Astrocyte (in vitro differentiated cells and primary cell): ENCODE results near the gene MGMT. TPM values are rescaled to one million over a fixed set of nuclear protein-coding genes. Genes with fewer than 3 reads are reported as not detected.

Experiments
- DNase-seq: peaks from one replicate; pipeline ENCODE4 v3.0.0-alpha.2; 2010; ENCODE audit warnings: low read depth
- FAIRE-seq: peaks from 2 replicates; lab custom pipeline; 2011; peaks lifted over from hg19 to GRCh38; lab: Jason Lieb, UNC
- H2AFZ ChIP-seq: 2 replicates; pipeline ENCODE4 v1.6.0; 2012; ENCODE audit warnings: low read depth, low read length, inconsistent platforms
- H3K27ac ChIP-seq: 2 replicates; pipeline ENCODE4 v1.5.1; 2011; ENCODE audit warnings: low read depth, low read length, inconsistent platforms
- H3K27me3 ChIP-seq: 2 replicates; pipeline ENCODE4 v1.6.0; 2011; ENCODE audit warnings: low read length, inconsistent platforms; ENCODE audit not compliant: insufficient read depth
- H3K36me3 ChIP-seq: 2 replicates; pipeline ENCODE4 v1.5.1; 2011; ENCODE audit warnings: low read length, inconsistent platforms; ENCODE audit not compliant: insufficient read depth
- H3K4me1 ChIP-seq: 2 replicates; pipeline ENCODE4 v1.5.1; 2011; ENCODE audit warnings: low read length, inconsistent platforms; ENCODE audit not compliant: insufficient read depth
- H3K4me2 ChIP-seq: 2 replicates; pipeline ENCODE4 v1.6.0; 2012; ENCODE audit warnings: low read length, inconsistent platforms
- H3K4me3 ChIP-seq: 2 replicates; pipeline ENCODE4 v1.5.1; 2011; ENCODE audit warnings: low read depth, mild to moderate bottlenecking, low read length, inconsistent platforms; ENCODE audit not compliant: insufficient read depth
- H3K79me2 ChIP-seq: 2 replicates; pipeline ENCODE4 v1.6.0; 2012; ENCODE audit warnings: mild to moderate bottlenecking, low read length, inconsistent platforms; ENCODE audit not compliant: insufficient read depth
- H3K9ac ChIP-seq: 2 replicates; pipeline ENCODE4 v1.6.0; 2012; ENCODE audit warnings: mild to moderate bottlenecking, low read length, inconsistent platforms
- H3K9me3 ChIP-seq: 2 replicates; pipeline ENCODE4 v1.5.1; 2012; ENCODE audit warnings: low read depth, mild to moderate bottlenecking, low read length, inconsistent platforms; ENCODE audit not compliant: insufficient read depth
- H4K20me1 ChIP-seq: 2 replicates; pipeline ENCODE4 v1.6.0; 2012; ENCODE audit warnings: low read length, inconsistent platforms; ENCODE audit not compliant: insufficient read depth
- H3K27ac Mint-ChIP-seq: one replicate; pipeline ENCODE4 v1.8.0; 2021; ENCODE audit warnings: mild to moderate bottlenecking, mixed read lengths; ENCODE audit not compliant: unreplicated experiment
- H3K27me3 Mint-ChIP-seq: one replicate; pipeline ENCODE4 v1.8.0; 2021; ENCODE audit warnings: low read depth, mixed read lengths; ENCODE audit not compliant: unreplicated experiment
- H3K36me3 Mint-ChIP-seq: one replicate; pipeline ENCODE4 v1.8.0; 2021; ENCODE audit warnings: low read depth, mixed read lengths; ENCODE audit not compliant: unreplicated experiment
- H3K4me1 Mint-ChIP-seq: one replicate; pipeline ENCODE4 v1.8.0; 2021; ENCODE audit warnings: low read depth, mixed read lengths; ENCODE audit not compliant: unreplicated experiment
- H3K4me3 Mint-ChIP-seq: one replicate; pipeline ENCODE4 v1.8.0; 2021; ENCODE audit warnings: mild to moderate bottlenecking, moderate library complexity, mixed read lengths; ENCODE audit not compliant: unreplicated experiment
- H3K9me3 Mint-ChIP-seq: one replicate; pipeline ENCODE4 v1.8.0; 2021; ENCODE audit warnings: mild to moderate bottlenecking, mixed read lengths; ENCODE audit not compliant: unreplicated experiment
- EZH2 ChIP-seq: IDR thresholded peaks from 2 replicates; pipeline ENCODE4 v1.6.1; 2012; ENCODE audit warnings: mild to moderate bottlenecking, low read length, inconsistent platforms; ENCODE audit not compliant: insufficient read depth
- total RNA-seq: library from RNA; stranded (reverse); gene quantifications from 2 replicates; pipeline ENCODE4 v1.2.1, GENCODE V29; 2021
- TF ChIP-seq, protein P1 (sequence below): IDR thresholded peaks from 2 replicates; pipeline ENCODE4 v1.5.1; 2011; ENCODE audit warnings: low read depth, mild to moderate bottlenecking, inconsistent platforms, low read length, moderate library complexity; ENCODE audit not compliant: insufficient read depth

MGMT gene
- total RNA-seq, 1 donor from 2014 or later, result 9.5 TPM

DNA sequence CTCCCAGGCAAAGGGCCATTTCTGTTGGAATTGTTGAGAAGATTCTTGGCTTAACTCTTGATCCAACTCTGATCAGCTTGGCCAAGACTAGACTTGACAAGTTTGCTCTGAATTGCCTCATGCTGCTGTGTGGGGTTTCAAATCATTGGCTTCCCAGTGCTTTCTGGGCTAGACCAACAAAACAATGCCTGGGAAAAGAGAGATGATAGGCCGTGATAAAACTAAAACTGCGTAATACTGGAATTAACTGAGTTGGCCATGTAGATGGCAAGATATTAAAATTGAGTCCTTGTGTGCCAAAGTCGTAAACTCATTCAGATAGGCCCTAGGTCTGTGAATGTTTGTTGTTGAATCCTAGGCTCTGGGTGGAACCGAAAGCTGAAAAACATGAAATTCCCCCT is 222.6 kb downstream of the MGMT start:
- Histone ChIP-seq H3K36me3 (no peaks in the 10 kb centered on the region), H3K9me3 (no peaks in the 10 kb centered on the region), H3K27ac (peak overlapping the region; percentile 15), H3K27me3 (no peaks in the 10 kb centered on the region), H3K79me2 (no peaks in the 10 kb centered on the region), H2AFZ (no peak overlapping the region), H3K4me1 (no peaks in the 10 kb centered on the region), H4K20me1 (no peaks in the 10 kb centered on the region), H3K4me2 (no peak overlapping the region), H3K9ac (no peak overlapping the region), H3K4me3 (no peak overlapping the region)
- Mint-ChIP-seq H3K27me3 (peaks cover 5% of the 10 kb centered on the region), H3K36me3 (no peaks in the 10 kb centered on the region), H3K27ac (no peak overlapping the region), H3K9me3 (no peaks in the 10 kb centered on the region), H3K4me1 (no peaks in the 10 kb centered on the region), H3K4me3 (no peak overlapping the region)
- FAIRE-seq, result no peak
- DNase-seq, result no peak
- no peak for TF ChIP-seq EZH2
- TF ChIP-seq, protein P1, sequence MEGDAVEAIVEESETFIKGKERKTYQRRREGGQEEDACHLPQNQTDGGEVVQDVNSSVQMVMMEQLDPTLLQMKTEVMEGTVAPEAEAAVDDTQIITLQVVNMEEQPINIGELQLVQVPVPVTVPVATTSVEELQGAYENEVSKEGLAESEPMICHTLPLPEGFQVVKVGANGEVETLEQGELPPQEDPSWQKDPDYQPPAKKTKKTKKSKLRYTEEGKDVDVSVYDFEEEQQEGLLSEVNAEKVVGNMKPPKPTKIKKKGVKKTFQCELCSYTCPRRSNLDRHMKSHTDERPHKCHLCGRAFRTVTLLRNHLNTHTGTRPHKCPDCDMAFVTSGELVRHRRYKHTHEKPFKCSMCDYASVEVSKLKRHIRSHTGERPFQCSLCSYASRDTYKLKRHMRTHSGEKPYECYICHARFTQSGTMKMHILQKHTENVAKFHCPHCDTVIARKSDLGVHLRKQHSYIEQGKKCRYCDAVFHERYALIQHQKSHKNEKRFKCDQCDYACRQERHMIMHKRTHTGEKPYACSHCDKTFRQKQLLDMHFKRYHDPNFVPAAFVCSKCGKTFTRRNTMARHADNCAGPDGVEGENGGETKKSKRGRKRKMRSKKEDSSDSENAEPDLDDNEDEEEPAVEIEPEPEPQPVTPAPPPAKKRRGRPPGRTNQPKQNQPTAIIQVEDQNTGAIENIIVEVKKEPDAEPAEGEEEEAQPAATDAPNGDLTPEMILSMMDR, result no peak

DNA sequence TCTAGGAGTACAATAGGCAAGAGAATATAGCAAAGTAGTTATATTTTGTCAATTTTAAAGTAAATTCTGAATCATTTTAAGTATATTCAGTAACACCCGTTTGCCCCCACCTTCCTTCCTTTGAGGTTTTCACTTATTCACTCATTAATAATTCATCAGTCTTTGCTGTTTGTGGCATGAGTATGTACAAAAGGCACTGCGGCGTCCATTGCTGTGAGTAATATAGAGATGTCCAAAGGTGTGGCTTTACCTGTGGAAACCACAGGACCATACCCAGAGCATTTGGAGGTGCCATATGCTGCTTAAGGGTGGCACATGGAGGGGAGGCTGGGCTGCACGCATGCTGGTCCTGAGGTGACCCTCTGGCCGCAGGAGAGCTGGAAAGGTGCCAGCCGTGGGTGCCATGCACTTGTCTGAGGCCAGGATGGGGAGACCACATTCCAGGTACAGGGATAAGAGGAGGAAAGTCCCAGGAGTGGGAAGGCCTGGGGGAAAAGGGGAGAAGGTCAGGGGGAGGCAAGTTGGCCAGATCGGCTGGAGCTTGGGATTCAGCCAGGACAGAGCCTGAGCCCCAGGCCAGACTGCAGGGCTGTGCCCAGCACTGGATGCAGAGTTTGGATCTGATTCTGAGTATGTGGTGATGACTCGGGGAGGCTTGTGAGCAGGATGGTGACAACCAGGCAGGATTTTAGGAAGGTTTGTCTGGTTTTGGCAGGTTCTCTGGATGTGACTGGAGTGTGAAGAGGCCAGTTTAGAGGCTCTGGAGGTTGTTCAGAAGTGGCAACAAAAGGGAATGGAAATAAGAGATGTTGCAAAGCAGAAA is 223.4 kb downstream of the MGMT start:
- H3K9ac ChIP-seq, result no peak overlapping the region
- H3K36me3 ChIP-seq, result no peaks in the 10 kb centered on the region
- no peaks in the 10 kb centered on the region for H3K27me3 ChIP-seq
- no peak overlapping the region for H3K4me3 Mint-ChIP-seq
- H3K27ac Mint-ChIP-seq, result no peak overlapping the region
- H3K4me1 Mint-ChIP-seq, result no peaks in the 10 kb centered on the region
- no peaks in the 10 kb centered on the region for H3K9me3 ChIP-seq
- H4K20me1 ChIP-seq, result no peaks in the 10 kb centered on the region
- H3K27me3 Mint-ChIP-seq, result peaks cover 5% of the 10 kb centered on the region
- no peak overlapping the region for H3K27ac ChIP-seq
- no peaks in the 10 kb centered on the region for H3K36me3 Mint-ChIP-seq
- DNase-seq, result no peak
- H2AFZ ChIP-seq, result no peak overlapping the region
- H3K79me2 ChIP-seq, result no peaks in the 10 kb centered on the region
- FAIRE-seq, result no peak
- H3K4me1 ChIP-seq, result no peaks in the 10 kb centered on the region
- H3K4me2 ChIP-seq, result peak overlapping the region; percentile 22
- TF ChIP-seq, protein P1, result no peak
- TF ChIP-seq EZH2, result no peak
- H3K4me3 ChIP-seq, result no peak overlapping the region
- H3K9me3 Mint-ChIP-seq, result no peaks in the 10 kb centered on the region

DNA sequence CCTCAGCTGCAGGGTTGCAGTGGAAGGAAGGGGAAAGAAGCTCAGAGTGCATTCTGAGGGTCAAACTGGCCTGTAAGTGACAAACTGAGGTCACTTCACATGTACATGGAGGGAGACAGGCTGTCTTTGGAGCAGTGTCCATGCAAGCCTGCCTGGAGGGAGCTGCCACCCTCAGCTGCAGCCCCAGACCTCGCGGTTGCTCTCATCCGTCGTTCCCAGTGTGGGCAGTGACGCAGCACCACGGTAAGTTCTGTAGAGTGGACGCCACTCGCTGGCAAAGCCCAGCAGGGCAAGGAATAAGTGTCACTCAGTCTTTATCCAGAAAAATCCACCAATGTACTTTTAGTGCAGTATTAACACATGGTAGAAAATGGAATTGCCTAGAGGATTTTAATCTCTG is 225.7 kb downstream of the MGMT start:
- H3K27ac Mint-ChIP-seq, result no peak overlapping the region
- H3K4me3 ChIP-seq, result no peak overlapping the region
- no peak overlapping the region for H2AFZ ChIP-seq
- H4K20me1 ChIP-seq, result no peaks in the 10 kb centered on the region
- no peaks in the 10 kb centered on the region for H3K79me2 ChIP-seq
- no peaks in the 10 kb centered on the region for H3K36me3 Mint-ChIP-seq
- DNase-seq (no peak), FAIRE-seq (no peak)
- no peak overlapping the region for H3K4me3 Mint-ChIP-seq
- no peaks in the 10 kb centered on the region for H3K27me3 ChIP-seq
- H3K27ac ChIP-seq, result no peak overlapping the region
- no peak overlapping the region for H3K9ac ChIP-seq
- H3K27me3 Mint-ChIP-seq, result peaks cover 5% of the 10 kb centered on the region
- peaks cover 2% of the 10 kb centered on the region for H3K9me3 Mint-ChIP-seq
- no peak overlapping the region for H3K4me2 ChIP-seq
- no peaks in the 10 kb centered on the region for H3K4me1 ChIP-seq
- H3K36me3 ChIP-seq, result no peaks in the 10 kb centered on the region
- no peaks in the 10 kb centered on the region for H3K4me1 Mint-ChIP-seq
- TF ChIP-seq EZH2, result no peak
- TF ChIP-seq, protein P1, result no peak
- H3K9me3 ChIP-seq, result no peaks in the 10 kb centered on the region
